Dendritic cell treated with granulocyte-macrophage colony-stimulating factor and Interleukin-4, amounts not matched to agents 40 ng/mL and 50 ng/mL, for 4 days (primary cell): Measurements from ENCODE around the gene CCS.
A peak's percentile ranks its signal among the peaks of the same experiment; 100 is the strongest.
"Not testable (repeated sequence)": the region's sequence is repeated elsewhere in the genome, so short reads cannot be mapped to it uniquely, and the experiment has no call there.

Source experiments
- H3K27ac Mint-ChIP-seq: one replicate; pipeline ENCODE4 v1.8.0; 2022; ENCODE audit warnings: mild to moderate bottlenecking, mixed read lengths
- H3K27me3 Mint-ChIP-seq: one replicate; pipeline ENCODE4 v1.8.0; 2022; ENCODE audit warnings: mild to moderate bottlenecking, mixed read lengths
- H3K36me3 Mint-ChIP-seq: one replicate; pipeline ENCODE4 v1.8.0; 2022; ENCODE audit warnings: low read depth, mixed read lengths
- H3K4me1 Mint-ChIP-seq: one replicate; pipeline ENCODE4 v1.8.0; 2022; ENCODE audit warnings: low read depth, mixed read lengths
- H3K4me3 Mint-ChIP-seq: one replicate; pipeline ENCODE4 v1.8.0; 2022; ENCODE audit warnings: mild to moderate bottlenecking, moderate library complexity, mixed read lengths
- H3K9me3 Mint-ChIP-seq: one replicate; pipeline ENCODE4 v1.8.0; 2022; ENCODE audit warnings: mixed read lengths
- intact Hi-C: fragments of 100-400 bp; cut with micrococcal nuclease; formaldehyde crosslinking; loops from one replicate; pipeline ENCODE4 v1.15.0; 2022

The CCS gene

GRCh38 chr11:66568124-66568916 lies 24.7 kb upstream of the CCS start, which contains the start of gene CTSF:
Gene CTSF, minus strand, starts transcription at chr11:66568606. Its CDS starts 120 bp downstream, at chr11:66568486.
- Mint-ChIP-seq H3K9me3 (no peaks in the 10 kb centered on the region), H3K4me1 (peaks cover 11% of the 10 kb centered on the region), H3K27me3 (peaks cover 31% of the 10 kb centered on the region), H3K4me3 (peak within 1 kb of the TSS; percentile 72), H3K36me3 (no peaks in the 10 kb centered on the region), H3K27ac (no peak within 1 kb of the TSS)
- intact Hi-C loops, result no loop called here

DNA sequence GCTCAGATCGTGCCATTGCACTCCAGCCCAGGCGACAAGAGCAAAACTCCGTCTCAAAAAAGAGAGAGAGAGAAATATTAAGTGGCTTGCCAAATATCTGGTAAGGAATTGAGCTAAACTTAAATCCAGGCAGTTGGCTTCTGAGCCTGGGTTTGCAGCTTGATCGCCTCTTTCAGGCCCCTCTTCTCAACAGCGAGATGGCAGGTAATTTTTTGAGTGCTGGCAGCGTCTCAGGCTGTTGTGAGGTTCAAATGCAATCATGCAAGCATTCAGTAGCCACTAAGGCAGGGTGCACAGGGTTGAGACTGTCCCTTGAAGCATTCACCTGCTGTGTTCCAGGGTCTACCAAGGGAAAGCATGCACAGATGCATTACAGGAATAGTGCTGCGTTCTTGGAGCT lies 23.9 kb upstream of the CCS start:
- H3K9me3 Mint-ChIP-seq, result no peaks in the 10 kb centered on the region
- H3K27ac Mint-ChIP-seq, result no peak overlapping the region
- no peaks in the 10 kb centered on the region for H3K36me3 Mint-ChIP-seq
- intact Hi-C loops, result no loop called here
- H3K4me3 Mint-ChIP-seq, result no peak overlapping the region
- H3K4me1 Mint-ChIP-seq, result peaks cover 11% of the 10 kb centered on the region
- peaks cover 35% of the 10 kb centered on the region for H3K27me3 Mint-ChIP-seq

DNA sequence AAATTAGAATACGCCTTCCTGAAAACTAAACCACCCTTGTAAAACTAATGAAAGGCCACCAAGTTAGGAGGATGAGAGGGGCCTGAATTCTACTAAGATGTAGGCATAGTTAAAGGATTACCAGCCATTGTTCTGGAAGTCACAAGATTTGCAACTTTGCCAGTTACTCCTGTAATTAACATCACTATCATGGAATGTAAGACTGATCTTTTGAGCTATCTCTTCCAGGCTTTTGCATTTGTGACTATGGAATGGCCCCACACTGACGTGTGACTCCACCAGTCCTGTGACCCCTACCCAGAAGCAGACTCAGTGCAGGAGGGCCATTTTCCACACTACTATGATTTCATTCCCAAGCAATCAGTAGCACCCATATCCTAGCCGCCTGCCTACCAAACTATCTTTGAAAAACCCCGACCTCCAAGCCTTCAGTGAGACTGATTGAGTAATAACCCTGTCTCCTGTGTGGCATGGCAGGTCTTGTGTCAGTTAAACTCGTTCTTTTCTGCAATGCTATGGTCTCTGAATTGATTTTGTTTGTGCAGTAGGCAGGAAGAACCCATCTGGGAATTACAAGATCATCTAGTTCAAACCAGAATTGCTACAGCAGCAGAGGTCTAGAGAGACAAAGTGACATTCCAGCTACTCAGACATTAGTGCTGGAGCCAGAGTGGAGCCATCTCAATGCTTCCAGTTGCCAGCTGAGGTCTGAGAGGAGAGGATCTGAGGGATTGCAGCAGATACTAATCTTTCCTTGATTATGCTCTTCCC lies 22.7 kb upstream of the CCS start:
- intact Hi-C loops, result no loop called here
- H3K9me3 Mint-ChIP-seq, result no peaks in the 10 kb centered on the region
- no peak overlapping the region for H3K4me3 Mint-ChIP-seq

DNA sequence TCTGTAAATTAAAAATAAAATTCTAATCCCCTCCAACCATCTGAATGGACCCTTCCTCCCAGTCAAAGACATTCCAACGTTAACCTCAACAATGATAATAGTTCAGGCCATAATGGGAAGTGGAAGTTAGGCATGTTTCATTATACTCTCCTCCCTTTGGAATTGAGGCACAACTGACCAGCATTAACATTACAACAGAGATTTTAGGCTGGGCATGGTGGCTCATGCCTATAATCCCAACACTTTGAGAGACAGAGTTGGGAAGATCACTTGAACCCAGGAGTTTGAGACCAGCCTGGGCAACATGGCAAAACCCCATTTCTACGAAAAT lies 22.2 kb upstream of the CCS start:
- intact Hi-C loops, result no loop called here
- no peaks in the 10 kb centered on the region for H3K36me3 Mint-ChIP-seq
- peaks cover 47% of the 10 kb centered on the region for H3K27me3 Mint-ChIP-seq
- no peaks in the 10 kb centered on the region for H3K9me3 Mint-ChIP-seq
- H3K4me1 Mint-ChIP-seq, result peaks cover 11% of the 10 kb centered on the region
- no peak overlapping the region for H3K4me3 Mint-ChIP-seq
- H3K27ac Mint-ChIP-seq, result no peak overlapping the region

More for the DNA sequence above, 22.7 kb upstream of the CCS start:
- Mint-ChIP-seq H3K36me3 (no peaks in the 10 kb centered on the region), H3K27me3 (peaks cover 47% of the 10 kb centered on the region), H3K27ac (no peak overlapping the region), H3K4me1 (peaks cover 11% of the 10 kb centered on the region)

DNA sequence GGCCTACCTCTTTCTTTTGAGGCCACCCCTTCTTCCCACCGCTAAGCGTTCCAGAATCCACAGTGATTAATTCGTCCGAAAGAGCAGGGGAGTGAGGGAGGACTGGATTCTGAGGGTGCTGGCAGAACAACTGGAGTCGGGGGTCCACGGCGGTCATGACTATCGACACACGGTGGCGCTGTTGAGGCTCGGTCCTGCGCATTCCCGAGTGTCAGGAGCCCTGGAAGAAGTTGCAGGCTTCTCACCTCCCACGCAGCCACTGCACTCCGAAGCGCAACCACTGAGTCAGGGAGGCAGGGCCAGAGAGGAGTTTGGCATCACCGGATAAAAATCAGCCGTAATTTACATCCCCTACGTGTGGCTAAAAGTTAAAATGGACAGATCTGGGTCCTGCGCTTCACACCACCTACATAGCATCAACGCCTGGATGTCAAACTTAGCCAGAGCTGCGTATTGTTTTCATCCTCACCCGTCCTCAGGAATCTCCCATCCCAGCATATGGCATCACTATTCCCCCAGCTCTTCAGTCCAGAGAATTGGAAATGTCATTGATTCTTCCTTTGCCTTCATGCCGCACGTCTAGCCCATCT lies 13.9 kb upstream of the CCS start:
- Mint-ChIP-seq H3K27ac (no peak overlapping the region), H3K4me1 (peaks cover 11% of the 10 kb centered on the region), H3K36me3 (no peaks in the 10 kb centered on the region), H3K4me3 (no peak overlapping the region), H3K27me3 (peaks cover 20% of the 10 kb centered on the region), H3K9me3 (peaks cover 17% of the 10 kb centered on the region)
- intact Hi-C loops, result loop anchor here (1.0 kb wide), 1 partner anchor 99 kb away; no protein-coding TSS in a partner anchor

- H3K4me3 Mint-ChIP-seq, result no peak overlapping the region
- no peak overlapping the region for H3K27ac Mint-ChIP-seq
- peaks cover 15% of the 10 kb centered on the region for H3K27me3 Mint-ChIP-seq
- no peaks in the 10 kb centered on the region for H3K36me3 Mint-ChIP-seq
- peaks cover 17% of the 10 kb centered on the region for H3K9me3 Mint-ChIP-seq
- intact Hi-C loops, result no loop called here
- H3K4me1 Mint-ChIP-seq, result peaks cover 11% of the 10 kb centered on the region
These were observed 12.2 kb upstream of the CCS start for GRCh38 chr11:66580803-66581202.

- Mint-ChIP-seq H3K27ac (no peak overlapping the region), H3K27me3 (peaks cover 15% of the 10 kb centered on the region), H3K9me3 (peaks cover 17% of the 10 kb centered on the region), H3K4me3 (no peak overlapping the region), H3K36me3 (no peaks in the 10 kb centered on the region), H3K4me1 (peaks cover 11% of the 10 kb centered on the region)
- intact Hi-C loops, result no loop called here
These were observed 11.7 kb upstream of the CCS start for GRCh38 chr11:66581261-66581660.

- H3K4me3 Mint-ChIP-seq, result not testable (repeated sequence)
- peaks cover 17% of the 10 kb centered on the region for H3K27me3 Mint-ChIP-seq
These were observed 10.3 kb upstream of the CCS start for GRCh38 chr11:66582565-66583147.

GRCh38 chr11:66585447-66585846 lies 7.5 kb upstream of the CCS start:
- intact Hi-C loops, H3K4me1 Mint-ChIP-seq, H3K36me3 Mint-ChIP-seq, H3K4me3 Mint-ChIP-seq, H3K27ac Mint-ChIP-seq: not testable (repeated sequence)
- Mint-ChIP-seq H3K9me3 (peaks cover 17% of the 10 kb centered on the region), H3K27me3 (peaks cover 13% of the 10 kb centered on the region)

More at GRCh38 chr11:66582565-66583147, 10.3 kb upstream of the CCS start:
- H3K36me3 Mint-ChIP-seq, intact Hi-C loops, H3K27ac Mint-ChIP-seq: not testable (repeated sequence)
- Mint-ChIP-seq H3K4me1 (peaks cover 11% of the 10 kb centered on the region), H3K9me3 (peaks cover 17% of the 10 kb centered on the region)

DNA sequence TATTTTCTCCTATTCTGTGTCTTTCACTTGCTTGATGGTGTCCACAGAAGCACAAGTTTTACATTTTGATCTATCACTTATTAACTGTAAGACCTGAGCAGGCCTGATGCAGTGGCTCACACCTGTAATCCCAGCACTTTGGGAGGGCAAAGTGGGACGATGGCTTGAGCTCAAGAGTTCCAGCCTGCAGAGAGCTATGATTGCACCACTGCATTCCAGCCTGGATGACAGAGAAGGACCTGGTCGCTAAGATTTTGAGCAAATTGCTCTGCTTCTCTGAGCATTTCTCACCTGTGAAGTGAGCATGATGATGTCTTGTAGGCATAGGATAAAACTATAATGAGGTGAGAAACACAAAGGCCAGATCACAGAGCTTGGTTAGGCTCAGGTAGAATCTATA lies 6.8 kb upstream of the CCS start:
- Mint-ChIP-seq H3K4me3 (no peak overlapping the region), H3K27ac (no peak overlapping the region), H3K4me1 (no peaks in the 10 kb centered on the region), H3K36me3 (no peaks in the 10 kb centered on the region), H3K27me3 (peaks cover 15% of the 10 kb centered on the region), H3K9me3 (peaks cover 17% of the 10 kb centered on the region)
- intact Hi-C loops, result no loop called here

DNA sequence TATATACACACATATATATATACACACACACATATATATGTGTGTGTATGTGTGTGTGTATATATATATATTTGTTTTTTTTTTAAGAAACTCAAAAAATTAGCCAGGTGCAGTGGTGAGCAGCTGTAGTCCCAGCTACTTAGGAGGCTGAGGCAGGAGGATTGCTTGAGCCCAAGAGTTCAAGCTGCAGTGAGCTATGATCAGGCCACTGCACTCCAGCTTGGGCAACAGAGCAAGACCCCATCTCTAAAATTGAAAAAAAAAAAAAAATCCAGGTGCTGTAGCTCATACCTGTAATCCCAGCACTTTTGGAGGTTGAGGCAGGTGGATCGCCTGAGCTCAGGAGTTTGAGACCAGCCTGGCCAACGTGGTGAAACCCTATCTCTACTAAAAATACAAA lies 3.7 kb upstream of the CCS start:
- not testable (repeated sequence) for H3K4me3 Mint-ChIP-seq

DNA sequence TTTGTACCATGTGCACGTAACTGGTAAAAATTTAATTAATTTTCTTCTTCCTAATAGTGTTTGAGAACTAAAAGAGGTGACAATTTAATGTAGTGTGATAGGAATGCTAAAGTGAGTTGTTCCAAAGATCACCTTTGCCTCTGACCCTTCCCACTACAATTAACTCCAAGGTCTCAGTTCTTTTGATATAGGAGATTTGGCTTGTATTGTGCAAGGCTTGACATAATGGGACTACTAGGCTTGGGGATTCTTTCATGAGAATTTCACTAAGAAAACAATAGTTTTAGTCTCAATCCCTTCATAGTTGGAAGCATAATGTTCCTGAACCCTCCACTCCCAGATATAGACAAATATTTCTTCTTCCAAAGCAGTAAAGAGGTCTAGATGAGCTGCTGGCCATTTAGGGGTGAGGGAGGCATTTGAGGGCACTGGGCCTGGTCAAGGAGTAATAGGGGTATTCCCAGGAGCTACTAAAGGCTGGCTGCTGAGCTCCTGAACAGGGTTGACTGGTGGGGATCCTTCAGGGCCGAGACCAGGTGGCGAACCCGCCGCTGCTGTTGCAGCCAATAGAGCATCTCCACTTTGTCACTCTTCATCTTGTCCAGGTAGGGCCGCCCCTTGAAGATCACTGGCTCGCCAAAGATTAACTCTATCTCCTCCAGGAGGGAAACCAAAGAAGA lies 2.8 kb upstream of the CCS start:
- Mint-ChIP-seq H3K9me3 (no peaks in the 10 kb centered on the region), H3K4me3 (no peak overlapping the region), H3K4me1 (peaks cover 16% of the 10 kb centered on the region), H3K27ac (no peak overlapping the region), H3K27me3 (peaks cover 8% of the 10 kb centered on the region), H3K36me3 (peaks cover 6% of the 10 kb centered on the region)
- intact Hi-C loops, result no loop called here

More for the DNA sequence above, 3.7 kb upstream of the CCS start:
- H3K36me3 Mint-ChIP-seq, H3K4me1 Mint-ChIP-seq, H3K9me3 Mint-ChIP-seq, H3K27ac Mint-ChIP-seq, intact Hi-C loops: not testable (repeated sequence)
- peaks cover 12% of the 10 kb centered on the region for H3K27me3 Mint-ChIP-seq

GRCh38 chr11:66591175-66591574 lies 1.8 kb upstream of the CCS start:
- H3K4me3 Mint-ChIP-seq, result no peak overlapping the region
- H3K36me3 Mint-ChIP-seq, result peaks cover 6% of the 10 kb centered on the region
- H3K27ac Mint-ChIP-seq, result no peak overlapping the region
- intact Hi-C loops, result no loop called here
- H3K9me3 Mint-ChIP-seq, result no peaks in the 10 kb centered on the region
- peaks cover 27% of the 10 kb centered on the region for H3K4me1 Mint-ChIP-seq
- H3K27me3 Mint-ChIP-seq, result peaks cover 5% of the 10 kb centered on the region
